H1 (cell line): ENCODE data around the gene STKLD1. TPM values are rescaled to one million over a fixed set of nuclear protein-coding genes. Genes with fewer than 3 reads are reported as not detected.

Experiments used
- CTCF ChIA-PET: fragments of 300-600 bp; sonication (Branson Sonifier 250); formaldehyde crosslinking; loops from one replicate; lab custom pipeline; 2021; ENCODE audit not compliant: partially characterized antibody; lab: Charles Lee
- POLR2A ChIA-PET: fragments of 300-600 bp; sonication (Branson Sonifier 250); formaldehyde crosslinking; loops from one replicate; lab custom pipeline; 2021; ENCODE audit warnings: inconsistent platforms; ENCODE audit not compliant: partially characterized antibody; lab: Charles Lee
- DNase-seq, 2 experiments: peaks; one replicate each; pipeline versions ENCODE4 v3.0.0 to v3.0.0-alpha.2; 2010 to 2022; ENCODE audit warnings: low spot score in 2 of 2, low read depth in 1 of 2, mixed read lengths in 1 of 2
- FAIRE-seq: peaks from 2 replicates; lab custom pipeline; 2011; peaks lifted over from hg19 to GRCh38; lab: Jason Lieb, UNC
- H2AFZ ChIP-seq: 2 replicates; pipeline ENCODE4 v1.8.1; 2012; ENCODE audit warnings: low read length, inconsistent platforms
- H2AK5ac ChIP-seq: 2 replicates; pipeline ENCODE4 v1.6.1; 2013; ENCODE audit warnings: low read depth, low read length
- H2BK120ac ChIP-seq: replicated peaks from 2 replicates; pipeline ENCODE3; 2013; ENCODE audit warnings: low read depth, low read length, inconsistent platforms
- H2BK12ac ChIP-seq: 2 replicates; pipeline ENCODE4 v1.6.1; 2013; ENCODE audit warnings: low read depth, low read length
- H2BK15ac ChIP-seq: 2 replicates; pipeline ENCODE4 v1.6.1; 2013; ENCODE audit warnings: low read length
- H2BK20ac ChIP-seq: 2 replicates; pipeline ENCODE4 v1.6.1; 2013; ENCODE audit warnings: low read length
- H2BK5ac ChIP-seq: 2 replicates; pipeline ENCODE4 v1.6.1; 2013; ENCODE audit warnings: low read depth, low read length
- H3K14ac ChIP-seq: 2 replicates; pipeline ENCODE4 v1.6.1; 2013; ENCODE audit warnings: inconsistent platforms; ENCODE audit not compliant: insufficient read length
- H3K18ac ChIP-seq: 2 replicates; pipeline ENCODE4 v1.6.1; 2013; ENCODE audit warnings: low read length; ENCODE audit errors: extremely low read depth
- H3K23ac ChIP-seq: 2 replicates; pipeline ENCODE4 v1.6.1; 2013; ENCODE audit warnings: inconsistent platforms; ENCODE audit not compliant: insufficient read length
- H3K23me2 ChIP-seq: 2 replicates; pipeline ENCODE4 v1.6.1; 2013; ENCODE audit warnings: low read depth, low read length
- H3K27ac ChIP-seq: 2 replicates; pipeline ENCODE4 v1.6.1; 2011; ENCODE audit warnings: low read depth, low read length, inconsistent platforms
- H3K27me3 ChIP-seq, 4 experiments: replicated peaks in 1 of 4; 1 replicate in 1 of 4; 2 replicates in 3 of 4; pipeline versions ENCODE4 v1.6.1 to v1.8.1; 2011 to 2013; ENCODE audit warnings: low read length in 3 of 4, mild to moderate bottlenecking in 3 of 4, inconsistent platforms in 2 of 4, mixed read lengths in 2 of 4, moderate library complexity in 1 of 4; ENCODE audit not compliant: control insufficient read depth in 3 of 4, insufficient read depth in 3 of 4; ENCODE audit errors: extremely low read depth in 1 of 4
- H3K36me3 ChIP-seq, 4 experiments: 2 replicates each; pipeline versions ENCODE4 v1.6.1 to v1.8.1; 2011 to 2013; ENCODE audit warnings: mild to moderate bottlenecking in 4 of 4, low read length in 3 of 4, moderate library complexity in 2 of 4, control low read depth in 1 of 4, inconsistent platforms in 1 of 4; ENCODE audit not compliant: insufficient read depth in 4 of 4, control insufficient read depth in 2 of 4
- H3K4ac ChIP-seq: replicated peaks from 2 replicates; pipeline ENCODE3; 2013; ENCODE audit warnings: low read length, low read depth, mixed read lengths, inconsistent platforms; ENCODE audit not compliant: insufficient read length
- H3K4me1 ChIP-seq, 4 experiments: replicated peaks in 1 of 4; 1 replicate in 1 of 4; 2 replicates in 3 of 4; pipeline versions ENCODE4 v1.6.1 to v1.8.1; 2011 to 2013; ENCODE audit warnings: low read length in 3 of 4, inconsistent platforms in 2 of 4, mixed read lengths in 1 of 4; ENCODE audit not compliant: insufficient read depth in 4 of 4, control insufficient read depth in 3 of 4
- H3K4me2 ChIP-seq, 2 experiments: 2 replicates each; pipeline versions ENCODE4 v1.6.1 to v1.8.1; 2011 to 2013; ENCODE audit warnings: low read depth in 2 of 2, low read length in 2 of 2, control low read depth in 1 of 2, inconsistent platforms in 1 of 2, mild to moderate bottlenecking in 1 of 2; ENCODE audit not compliant: insufficient read depth in 1 of 2
- H3K4me3 ChIP-seq, 4 experiments: fragments of 200-600, 300-600 bp in 1 of 4; sonication (generic), shearing (Covaris generic), sonication (Bioruptor Twin) in 1 of 4; 2 replicates each; pipeline versions ENCODE4 v1.5.1 to v1.8.1; 2011 to 2016; ENCODE audit warnings: low read length in 4 of 4, low read depth in 3 of 4, control low read depth in 2 of 4, inconsistent platforms in 2 of 4, mild to moderate bottlenecking in 2 of 4, mixed read lengths in 1 of 4, moderate library complexity in 1 of 4; ENCODE audit not compliant: insufficient read depth in 2 of 4; ENCODE audit errors: extremely low read depth in 1 of 4
- H3K56ac ChIP-seq: replicated peaks from 2 replicates; pipeline ENCODE3; 2013; ENCODE audit warnings: low read depth, mild to moderate bottlenecking, mixed read lengths, low read length, inconsistent platforms; ENCODE audit not compliant: insufficient read length
- H3K79me1 ChIP-seq: 2 replicates; pipeline ENCODE4 v1.6.1; 2013; ENCODE audit warnings: low read depth, low read length, control low read depth
- H3K79me2 ChIP-seq, 2 experiments: 2 replicates each; pipeline versions ENCODE4 v1.6.1 to v1.8.1; 2012 to 2013; ENCODE audit warnings: low read length in 2 of 2, mild to moderate bottlenecking in 2 of 2, inconsistent platforms in 1 of 2; ENCODE audit not compliant: insufficient read depth in 2 of 2, control insufficient read depth in 1 of 2
- H3K9ac ChIP-seq, 4 experiments: replicated peaks in 1 of 4; 1 replicate in 1 of 4; 2 replicates in 3 of 4; pipeline versions ENCODE4 v1.6.1 to v1.8.1; 2011 to 2013; ENCODE audit warnings: low read depth in 3 of 4, low read length in 3 of 4, control low read depth in 2 of 4, mild to moderate bottlenecking in 2 of 4, moderate library complexity in 2 of 4, inconsistent platforms in 1 of 4; ENCODE audit errors: extremely low read depth in 1 of 4
- H3K9me3 ChIP-seq, 2 experiments: 2 replicates each; pipeline versions ENCODE4 v1.6.1 to v1.8.1; 2012 to 2013; ENCODE audit warnings: mild to moderate bottlenecking in 2 of 2, moderate library complexity in 2 of 2, control low read depth in 1 of 2, inconsistent platforms in 1 of 2, low read depth in 1 of 2, low read length in 1 of 2, mixed read lengths in 1 of 2; ENCODE audit not compliant: insufficient read depth in 2 of 2
- H4K20me1 ChIP-seq, 2 experiments: replicated peaks in 1 of 2; 2 replicates each; pipeline versions ENCODE3 to v1.8.1; 2011 to 2013; ENCODE audit warnings: inconsistent platforms in 2 of 2, low read length in 2 of 2, mild to moderate bottlenecking in 1 of 2; ENCODE audit not compliant: insufficient read depth in 2 of 2, control insufficient read depth in 1 of 2
- H4K5ac ChIP-seq: 2 replicates; pipeline ENCODE4 v1.6.1; 2013; ENCODE audit warnings: low read length, low read depth, mixed read lengths, inconsistent platforms; ENCODE audit not compliant: insufficient read length
- H4K8ac ChIP-seq: 2 replicates; pipeline ENCODE4 v1.8.0; 2013; ENCODE audit warnings: mild to moderate bottlenecking, moderate library complexity, low read length, inconsistent platforms; ENCODE audit not compliant: insufficient read depth; ENCODE audit errors: extremely low read depth
- H4K91ac ChIP-seq: replicated peaks from 2 replicates; pipeline ENCODE3; 2013; ENCODE audit warnings: low read length, mixed read lengths, inconsistent platforms; ENCODE audit not compliant: insufficient read length
- CREB1 ChIP-seq: IDR thresholded peaks from 2 replicates; pipeline ENCODE4 v1.6.1; 2012; ENCODE audit warnings: inconsistent platforms
- E2F6 ChIP-seq: IDR thresholded peaks from 2 replicates; pipeline ENCODE4 v1.6.1; 2012; ENCODE audit warnings: inconsistent platforms
- EZH2 ChIP-seq: fragments of 200-600 bp; sonication (generic); IDR thresholded peaks from 2 replicates; pipeline ENCODE4 v1.7.1; 2012; ENCODE audit warnings: low read depth, mild to moderate bottlenecking, moderate library complexity, low read length, inconsistent platforms; ENCODE audit not compliant: severe bottlenecking
- GTF2F1 ChIP-seq: IDR thresholded peaks from 2 replicates; pipeline ENCODE4 v1.6.1; 2012; ENCODE audit warnings: low read depth, low read length, improper control_type of control experiment, borderline replicate concordance
- HDAC2 ChIP-seq, 2 experiments: fragments of 300-600 bp in 1 of 2; sonication (generic) in 1 of 2; IDR thresholded peaks; 2 replicates each; pipeline ENCODE4 v1.6.1; 2011 to 2012; ENCODE audit warnings: low read depth in 2 of 2, low read length in 2 of 2, mild to moderate bottlenecking in 2 of 2, moderate library complexity in 2 of 2, borderline replicate concordance in 1 of 2, inconsistent platforms in 1 of 2
- JUND ChIP-seq: IDR thresholded peaks from 2 replicates; pipeline ENCODE4 v1.6.1; 2011; ENCODE audit warnings: mild to moderate bottlenecking, improper control_type of control experiment, low read length
- MAFK ChIP-seq: IDR thresholded peaks from 2 replicates; pipeline ENCODE4 v1.6.1; 2012; ENCODE audit warnings: low read depth, mild to moderate bottlenecking, improper control_type of control experiment, low read length
- NANOG ChIP-seq: IDR thresholded peaks from 2 replicates; pipeline ENCODE4 v1.6.1; 2011; ENCODE audit warnings: low read length, low read depth, mild to moderate bottlenecking, inconsistent platforms; ENCODE audit not compliant: insufficient read depth, poor library complexity, severe bottlenecking
- POU5F1 ChIP-seq: IDR thresholded peaks from 2 replicates; pipeline ENCODE4 v1.6.1; 2011; ENCODE audit warnings: low read depth, mild to moderate bottlenecking, low read length, moderate library complexity
- RBBP5 ChIP-seq: IDR thresholded peaks from 2 replicates; pipeline ENCODE4 v1.7.1; 2012; ENCODE audit warnings: low read depth, mild to moderate bottlenecking, inconsistent platforms, low read length, moderate library complexity, borderline replicate concordance
- SIN3A ChIP-seq, 2 experiments: IDR thresholded peaks in 1 of 2; conservative IDR thresholded peaks in 1 of 2; 2 replicates each; pipeline ENCODE4 v1.6.1; 2011 to 2012; ENCODE audit warnings: low read length in 2 of 2, improper control_type of control experiment in 1 of 2, low read depth in 1 of 2, mild to moderate bottlenecking in 1 of 2
- TEAD4 ChIP-seq: IDR thresholded peaks from 2 replicates; pipeline ENCODE4 v1.6.1; 2012; ENCODE audit warnings: low read depth, low read length, inconsistent platforms, mixed read lengths
- WGBS, 2 experiments: shearing (Covaris generic) in 1 of 2; methylation state at CpG; one replicate each; pipeline versions ENCODE4 v1.1.6 to v1.1.7; 2013 to 2015; ENCODE audit warnings: low lambda C conversion rate in 2 of 2, mixed read lengths in 2 of 2, inconsistent platforms in 1 of 2, low coverage in 1 of 2, missing lambda C conversion rate in 1 of 2; ENCODE audit not compliant: insufficient replicate concordance in 2 of 2, insufficient coverage in 1 of 2, insufficient read length in 1 of 2; ENCODE audit errors: extremely low coverage in 1 of 2, missing lambda C conversion rate in 1 of 2; 5-methylcytosine and 5-hydroxymethylcytosine counted together
- polyA plus RNA-seq, 7 experiments: library from polyadenylated mRNA; depleted of rRNA in 3 of 7; stranded (reverse) in 5 of 7; unstranded in 2 of 7; fragments of >200 nt in 5 of 7; fragments of 200-250 nt in 2 of 7; gene quantifications; 1 replicate in 5 of 7; 2 replicates in 1 of 7; 4 replicates in 1 of 7; pipeline versions ENCODE4 v1.2.1 to v1.2.3, GENCODE V29; 2011 to 2013; ENCODE audit warnings: missing spikeins in 2 of 7, mixed read lengths in 2 of 7
- total RNA-seq: library from RNA; stranded (reverse); fragmentation: NEBNext Ultra II Directional; extraction: Animal tissue kit (Norgen Biotek cat#: 25700); gene quantifications from 2 replicates; pipeline ENCODE4 v1.2.1, GENCODE V29; 2021

The STKLD1 gene
- total and polyA plus RNA-seq, 2 of the 8 experiments (the other 6 are each of a cell fraction or from before 2014, with no cell fraction given): 0.26 TPM; not detected in 1

GRCh38 chr9:133372144-133372543, 4.0 kb upstream of the STKLD1 start:
- Histone ChIP-seq H3K23me2 (peaks cover 8% of the 10 kb centered on the region; the same call in 1 of the 2 replicates), H3K4ac (no peak overlapping the region), H4K8ac (no peak overlapping the region), H2BK15ac (no peak overlapping the region), H2AK5ac (no peak overlapping the region), H3K27ac (no peak overlapping the region), H2BK12ac (no peak overlapping the region), H2BK5ac (peak overlapping the region; percentile 52; the same call in 1 of the 2 replicates), H2AFZ (no peak overlapping the region), H3K18ac (no peak overlapping the region), H3K4me3 (no peak overlapping the region), H3K79me2 (peaks cover 23 to 82% of the 10 kb centered on the region in 2 experiments), H2BK120ac (no peak overlapping the region), H3K23ac (no peak overlapping the region), H4K20me1 (peaks cover 33 to 63% of the 10 kb centered on the region in 2 experiments), H3K56ac (no peak overlapping the region), H4K5ac (no peak overlapping the region), H4K91ac (no peak overlapping the region), H3K9me3 (no peaks in the 10 kb centered on the region; a peak in 1 of 4 replicates), H3K79me1 (peaks cover 30% of the 10 kb centered on the region), H3K36me3 (peaks cover 0 to 13% (median 8%) of the 10 kb centered on the region in 4 experiments; a peak in 5 of 8 replicates), H3K9ac (no peak overlapping the region), H3K4me1 (peaks cover 0 to 5% (median 0%) of the 10 kb centered on the region in 4 experiments; a peak in 1 of 7 replicates), H3K4me2 (no peak overlapping the region), H3K27me3 (peaks cover 0 to 5% (median 4%) of the 10 kb centered on the region in 4 experiments; a peak in 5 of 7 replicates), H2BK20ac (no peak overlapping the region), H3K14ac (no peak overlapping the region)
- no peak for DNase-seq
- FAIRE-seq: no peak
- 83% methylated on average over 7 of the region's 7 CpGs; no CpG with 5 or more reads in 1 of the 2 experiments for WGBS, 2 experiments
- ChIA-PET CTCF (interaction anchor here (0.7 to 10.1 kb wide), 14 partner anchors 9 to 114 kb away, joined by 3 to 90 read pairs (median 3); partner anchors contain the start of genes SURF1 and SURF2), POLR2A (interaction anchor here (1.3 to 19.9 kb wide), 3 partner anchors 9 to 29 kb away, joined by 5 to 461 read pairs (median 15); partner anchors contain the start of genes MED22, RPL7A, SURF1 and SURF2)
- TF ChIP-seq POU5F1 (no peak), E2F6 (no peak), GTF2F1 (no peak), EZH2 (no peak), RBBP5 (no peak), JUND (no peak), SIN3A (conservative IDR thresholded peaks at IDR 0.05 in 1 of 2, IDR thresholded peaks at IDR 0.05 in 1 of 2; ENCODE audit: low read depth in 1 of 2, low read length in 2 of 2) (no peak), MAFK (no peak), NANOG (no peak), HDAC2 (IDR thresholded peaks at IDR 0.05; ENCODE audit: borderline replicate concordance in 1 of 2, low read depth in 2 of 2, low read length in 2 of 2) (no peak), CREB1 (no peak), TEAD4 (no peak)
